A549 treated with CpdA at 1 μM for 4 hours (cell line): ENCODE results near the gene VCAM1. TPM values are rescaled to one million over a fixed set of nuclear protein-coding genes. Genes with fewer than 3 reads are reported as not detected.

Experiments
- total RNA-seq: library from RNA; stranded (reverse); fragments of 200-300 nt; extraction: Qiagen RNA extraction; gene quantifications from 5 replicates; pipeline ENCODE4 v1.2.3, GENCODE V29; 2022; ENCODE audit warnings: low read depth

The VCAM1 gene
- 0.06 to 0.08 TPM in 2 of 5 replicates, not detected in the others for total RNA-seq

GRCh38 chr1:100719490-100719889 is at the start of gene VCAM1:
Gene VCAM1 (plus strand): TSS chr1:100719742. CDS start chr1:100719861, 119 bp downstream.

Other genes starting within 250 kb of the VCAM1 start
- not detected in 5 replicates for gene GPR88, start 181.6 kb upstream of the VCAM1 start, total RNA-seq
- gene EXTL2, start 175.1 kb downstream of the VCAM1 start, total RNA-seq, result 7.2 to 9.0 TPM (median 8.5 TPM) in 5 replicates
- 7.3 to 11.8 TPM (median 9.1 TPM) in 5 replicates for gene SLC30A7, start 176.3 kb downstream of the VCAM1 start, total RNA-seq